ENCODE data around the gene GPT2. TPM values are rescaled to one million over a fixed set of nuclear protein-coding genes. Genes with fewer than 3 reads are reported as not detected.

The GPT2 gene
- total RNA-seq, 1 experiment from 2014 or later: 12.7 TPM

- no peak for ATAC-seq
- TF ChIP-seq SIN3A (IDR thresholded peaks at IDR 0.05; ENCODE audit: borderline replicate concordance, insufficient read depth, low read depth, low read length) (no peak), REST (IDR thresholded peaks at IDR 0.05; ENCODE audit: insufficient read depth in 1 of 2, low read depth in 2 of 2, low read length in 1 of 2) (no peak), POLR2AphosphoS5 (IDR thresholded peaks at IDR 0.05; ENCODE audit: low read depth, low read length) (no peak), CTCF (IDR thresholded peaks at IDR 0.05) (no peak), TCF7L2 (IDR thresholded peaks at IDR 0.05; ENCODE audit: low read depth, low read length) (no peak)
- Histone ChIP-seq H3K4me3 (ENCODE audit: low read depth in 2 of 2, low read length in 2 of 2) (no peak overlapping the region), H3K27ac (ENCODE audit: low read length) (no peak overlapping the region), H3K36me3 (ENCODE audit: control insufficient read depth, insufficient read depth, low read length) (no peaks in the 10 kb centered on the region), H3K27me3 (ENCODE audit: control insufficient read depth, insufficient read depth, low read length) (no peaks in the 10 kb centered on the region), H3K9me3 (ENCODE audit: control insufficient read depth, insufficient read depth, low read depth, low read length) (no peaks in the 10 kb centered on the region), H3K4me1 (ENCODE audit: control insufficient read depth, insufficient read depth, low read length) (no peaks in the 10 kb centered on the region)
- BruUV-seq (replicated peaks): no TSS peak
- in situ Hi-C loops (cut with HindIII; ENCODE audit: low pct_unique_long_range_greater_than_20kb, low sequenced_read_pairs): no loop called here
- no peak for DNase-seq (ENCODE audit: low read depth, low spot score)
- ChIA-PET CTCF (no interaction called here), POLR2A (no interaction called here)
- intact Hi-C loops (cut with micrococcal nuclease; ENCODE audit: unreplicated experiment): no loop called here
Measured at GRCh38 chr16:46891910-46892309, 7.7 kb downstream of the GPT2 start.

GRCh38 chr16:46894036-46894672 lies 10.0 kb downstream of the GPT2 start:
- Histone ChIP-seq H3K4me1 (ENCODE audit: control insufficient read depth, insufficient read depth, low read length) (no peaks in the 10 kb centered on the region), H3K36me3 (ENCODE audit: control insufficient read depth, insufficient read depth, low read length) (no peaks in the 10 kb centered on the region), H3K27ac (ENCODE audit: low read length) (no peak overlapping the region), H3K9me3 (ENCODE audit: control insufficient read depth, insufficient read depth, low read depth, low read length) (no peaks in the 10 kb centered on the region), H3K4me3 (ENCODE audit: low read depth in 2 of 2, low read length in 2 of 2) (no peak overlapping the region), H3K27me3 (ENCODE audit: control insufficient read depth, insufficient read depth, low read length) (no peaks in the 10 kb centered on the region)
- in situ Hi-C loops (cut with HindIII; ENCODE audit: low pct_unique_long_range_greater_than_20kb, low sequenced_read_pairs): no loop called here
- POLR2A ChIA-PET: no interaction called here
- no peak for DNase-seq (ENCODE audit: low read depth, low spot score)
- CTCF ChIA-PET: no interaction called here
- intact Hi-C loops (cut with micrococcal nuclease; ENCODE audit: unreplicated experiment): no loop called here
- ATAC-seq: no peak
- BruUV-seq (replicated peaks): no TSS peak
- TF ChIP-seq REST (IDR thresholded peaks at IDR 0.05; ENCODE audit: insufficient read depth in 1 of 2, low read depth in 2 of 2, low read length in 1 of 2) (no peak), CTCF (IDR thresholded peaks at IDR 0.05) (no peak), POLR2AphosphoS5 (IDR thresholded peaks at IDR 0.05; ENCODE audit: low read depth, low read length) (no peak), TCF7L2 (IDR thresholded peaks at IDR 0.05; ENCODE audit: low read depth, low read length) (no peak), SIN3A (IDR thresholded peaks at IDR 0.05; ENCODE audit: borderline replicate concordance, insufficient read depth, low read depth, low read length) (no peak)
